ENCODE measurements around the gene JOSD2.

The JOSD2 gene

GRCh38 chr19:50511069-50511822 lies at the start of gene JOSD2:
Gene JOSD2 (minus strand): TSS chr19:50511191. CDS start chr19:50510431, 760 bp downstream.
- DNase-seq (ENCODE audit: low read depth): peak; percentile 96

GRCh38 chr19:50559636-50560035 lies 48.6 kb upstream of the JOSD2 start:
- no peak for DNase-seq (ENCODE audit: low read depth)

- DNase-seq (ENCODE audit: low read depth): no peak
Measured at GRCh38 chr19:50558449-50558848, 47.5 kb upstream of the JOSD2 start.

GRCh38 chr19:50558039-50558438 lies 47.0 kb upstream of the JOSD2 start:
- DNase-seq (ENCODE audit: low read depth): no peak

- DNase-seq (ENCODE audit: low read depth): no peak
Measured at GRCh38 chr19:50557009-50557613, 46.1 kb upstream of the JOSD2 start.

- DNase-seq (ENCODE audit: low read depth): no peak
Measured at GRCh38 chr19:50556282-50557008, 45.5 kb upstream of the JOSD2 start.

- no peak for DNase-seq (ENCODE audit: low read depth)
Measured at GRCh38 chr19:50555450-50556281, 44.7 kb upstream of the JOSD2 start.

GRCh38 chr19:50555033-50555432 lies 44.0 kb upstream of the JOSD2 start:
- DNase-seq (ENCODE audit: low read depth): no peak

GRCh38 chr19:50554212-50554611 lies 43.2 kb upstream of the JOSD2 start:
- DNase-seq (ENCODE audit: low read depth): no peak

GRCh38 chr19:50553134-50553703 lies 42.2 kb upstream of the JOSD2 start:
- no peak for DNase-seq (ENCODE audit: low read depth)

- DNase-seq (ENCODE audit: low read depth): no peak
Measured at GRCh38 chr19:50552540-50552939, 41.5 kb upstream of the JOSD2 start.

GRCh38 chr19:50551715-50552187 lies 40.8 kb upstream of the JOSD2 start:
- no peak for DNase-seq (ENCODE audit: low read depth)

GRCh38 chr19:50551034-50551714 lies 40.2 kb upstream of the JOSD2 start:
- no peak for DNase-seq (ENCODE audit: low read depth)

GRCh38 chr19:50550594-50550966 lies 39.6 kb upstream of the JOSD2 start:
- no peak for DNase-seq (ENCODE audit: low read depth)

GRCh38 chr19:50549927-50550593 lies 39.1 kb upstream of the JOSD2 start:
- no peak for DNase-seq (ENCODE audit: low read depth)

- no peak for DNase-seq (ENCODE audit: low read depth)
Measured at GRCh38 chr19:50549059-50549926, 38.3 kb upstream of the JOSD2 start.

GRCh38 chr19:50548191-50549058 lies 37.4 kb upstream of the JOSD2 start:
- no peak for DNase-seq (ENCODE audit: low read depth)

- DNase-seq (ENCODE audit: low read depth): no peak
Measured at GRCh38 chr19:50547385-50548190, 36.6 kb upstream of the JOSD2 start.
